ENCODE data around the gene NR2F1.
"Not testable (repeated sequence)": the region's sequence is repeated elsewhere in the genome, so short reads cannot be mapped to it uniquely, and the experiment has no call there.

The NR2F1 gene

GRCh38 chr5:93582677-93583438 is at the start of gene NR2F1:
Gene NR2F1 (plus strand): TSS chr5:93583222. CDS start chr5:93585024, 1,802 bp downstream.
- no peak for DNase-seq (ENCODE audit: low read depth, low spot score)

GRCh38 chr5:93545872-93546271 is 37.1 kb upstream of the NR2F1 start:
- DNase-seq (ENCODE audit: low read depth, low spot score), result no peak
- no peak overlapping the region for H3K27ac ChIP-seq

More at GRCh38 chr5:93582677-93583438, at the start of gene NR2F1:
- H3K27ac ChIP-seq, result no peak within 1 kb of the TSS

GRCh38 chr5:93549594-93549993 is 33.4 kb upstream of the NR2F1 start:
- H3K27ac ChIP-seq; DNase-seq (ENCODE audit: low read depth, low spot score): not testable (repeated sequence)

GRCh38 chr5:93557021-93557604 is 25.9 kb upstream of the NR2F1 start:
- H3K27ac ChIP-seq, result no peak overlapping the region
- no peak for DNase-seq (ENCODE audit: low read depth, low spot score)

GRCh38 chr5:93566091-93566490 is 16.9 kb upstream of the NR2F1 start:
- H3K27ac ChIP-seq, result no peak overlapping the region
- no peak for DNase-seq (ENCODE audit: low read depth, low spot score)

- H3K27ac ChIP-seq, result no peak overlapping the region
- DNase-seq (ENCODE audit: low read depth, low spot score), result no peak
Measured at GRCh38 chr5:93567424-93567823, 15.6 kb upstream of the NR2F1 start.

- H3K27ac ChIP-seq, result no peak overlapping the region
- no peak for DNase-seq (ENCODE audit: low read depth, low spot score)
Measured at GRCh38 chr5:93569300-93570160, 13.5 kb upstream of the NR2F1 start.

- DNase-seq (ENCODE audit: low read depth, low spot score), result no peak
- H3K27ac ChIP-seq, result no peak overlapping the region
Measured at GRCh38 chr5:93570294-93571113, 12.5 kb upstream of the NR2F1 start.

- no peak overlapping the region for H3K27ac ChIP-seq
- DNase-seq (ENCODE audit: low read depth, low spot score), result no peak
Measured at GRCh38 chr5:93571114-93571949, 11.7 kb upstream of the NR2F1 start.

- no peak for DNase-seq (ENCODE audit: low read depth, low spot score)
- no peak overlapping the region for H3K27ac ChIP-seq
Measured at GRCh38 chr5:93572101-93572607, 10.9 kb upstream of the NR2F1 start.

- no peak overlapping the region for H3K27ac ChIP-seq
Measured at GRCh38 chr5:93572608-93573353, 10.2 kb upstream of the NR2F1 start.

GRCh38 chr5:93573354-93574351 is 9.4 kb upstream of the NR2F1 start:
- DNase-seq (ENCODE audit: low read depth, low spot score), result no peak
- H3K27ac ChIP-seq, result no peak overlapping the region

More at GRCh38 chr5:93572608-93573353, 10.2 kb upstream of the NR2F1 start:
- no peak for DNase-seq (ENCODE audit: low read depth, low spot score)

- no peak for DNase-seq (ENCODE audit: low read depth, low spot score)
- no peak overlapping the region for H3K27ac ChIP-seq
Measured at GRCh38 chr5:93574491-93575305, 8.3 kb upstream of the NR2F1 start.

- no peak for DNase-seq (ENCODE audit: low read depth, low spot score)
- no peak overlapping the region for H3K27ac ChIP-seq
Measured at GRCh38 chr5:93575461-93576414, 7.3 kb upstream of the NR2F1 start.
